ENCODE results near the gene ANKRD65.

The ANKRD65 gene

GRCh38 chr1:1441002-1441888 is 20.2 kb upstream of the ANKRD65 start:
- DNase-seq, result no peak

GRCh38 chr1:1440262-1441001 is 19.4 kb upstream of the ANKRD65 start:
- DNase-seq, result no peak

DNA sequence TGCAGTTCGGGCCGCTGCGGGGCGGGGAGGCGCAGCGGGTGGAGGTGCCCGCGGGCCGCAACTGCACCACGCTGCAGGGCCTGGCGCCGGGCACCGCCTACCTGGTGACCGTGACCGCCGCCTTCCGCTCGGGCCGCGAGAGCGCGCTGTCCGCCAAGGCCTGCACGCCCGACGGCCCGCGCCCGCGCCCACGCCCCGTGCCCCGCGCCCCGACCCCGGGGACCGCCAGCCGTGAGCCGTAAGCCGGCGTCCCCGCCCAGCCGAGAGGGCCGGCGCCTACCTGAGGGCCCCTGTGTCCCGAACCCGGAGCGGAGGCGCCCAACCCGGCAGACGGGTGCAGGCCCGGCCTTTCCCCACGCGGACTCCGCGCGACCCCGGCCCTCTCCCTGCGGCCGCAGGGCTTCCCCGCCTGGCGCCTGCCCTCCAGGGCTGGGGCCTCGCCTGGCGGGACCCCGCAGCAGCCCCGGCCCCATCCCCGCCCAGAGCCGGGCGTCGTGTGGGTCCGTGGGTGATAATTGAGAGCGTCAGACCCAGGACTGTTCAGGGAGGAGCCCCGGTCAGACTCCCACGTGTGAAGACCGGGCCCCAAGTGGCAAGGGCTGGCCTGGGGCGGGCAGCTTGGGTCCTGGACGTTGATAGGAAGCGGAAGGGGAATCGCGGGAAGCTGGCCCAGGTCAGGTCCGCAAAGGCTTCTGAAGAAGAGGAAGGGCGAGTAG is 18.6 kb upstream of the ANKRD65 start:
- no peak for DNase-seq

DNA sequence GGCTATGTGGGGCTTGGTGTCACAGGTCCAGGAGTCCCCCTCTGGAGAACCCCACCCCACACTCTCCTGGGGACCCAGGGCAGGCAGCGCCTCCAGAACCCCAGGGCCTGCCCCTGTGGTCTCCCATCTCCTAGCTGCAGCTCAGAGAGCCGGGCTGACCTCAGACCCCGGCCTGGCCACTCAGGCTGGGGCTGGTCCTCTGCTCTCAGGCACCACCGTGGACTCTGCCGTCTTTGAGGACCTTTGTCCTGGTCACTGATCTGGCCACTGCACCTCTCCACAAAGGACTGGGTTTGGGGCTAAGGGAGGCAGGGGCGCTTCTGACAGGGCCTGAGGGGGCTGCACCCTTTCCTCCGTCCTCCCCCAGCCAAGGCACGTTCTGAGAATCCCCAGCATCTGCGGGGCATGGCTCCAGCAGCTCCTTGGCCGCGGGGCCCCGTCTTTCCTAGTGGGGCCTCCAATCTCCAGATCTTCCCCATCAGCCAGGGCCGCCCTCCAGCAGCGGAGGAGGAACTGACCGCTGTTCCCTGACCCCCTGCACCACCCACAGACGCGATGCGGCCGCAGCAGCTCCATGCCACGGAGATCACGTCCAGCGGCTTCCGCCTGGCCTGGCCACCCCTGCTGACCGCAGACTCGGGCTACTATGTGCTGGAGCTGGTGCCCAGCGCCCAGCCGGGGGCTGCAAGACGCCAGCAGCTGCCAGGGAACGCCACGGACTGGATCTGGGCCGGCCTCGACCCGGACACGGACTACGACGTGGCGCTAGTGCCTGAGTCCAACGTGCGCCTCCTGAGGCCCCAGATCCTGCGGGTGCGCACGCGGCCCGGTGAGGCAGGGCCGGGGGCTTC is 17.7 kb upstream of the ANKRD65 start:
- DNase-seq, result no peak

GRCh38 chr1:1437904-1438376 is 16.9 kb upstream of the ANKRD65 start:
- DNase-seq, result no peak

DNA sequence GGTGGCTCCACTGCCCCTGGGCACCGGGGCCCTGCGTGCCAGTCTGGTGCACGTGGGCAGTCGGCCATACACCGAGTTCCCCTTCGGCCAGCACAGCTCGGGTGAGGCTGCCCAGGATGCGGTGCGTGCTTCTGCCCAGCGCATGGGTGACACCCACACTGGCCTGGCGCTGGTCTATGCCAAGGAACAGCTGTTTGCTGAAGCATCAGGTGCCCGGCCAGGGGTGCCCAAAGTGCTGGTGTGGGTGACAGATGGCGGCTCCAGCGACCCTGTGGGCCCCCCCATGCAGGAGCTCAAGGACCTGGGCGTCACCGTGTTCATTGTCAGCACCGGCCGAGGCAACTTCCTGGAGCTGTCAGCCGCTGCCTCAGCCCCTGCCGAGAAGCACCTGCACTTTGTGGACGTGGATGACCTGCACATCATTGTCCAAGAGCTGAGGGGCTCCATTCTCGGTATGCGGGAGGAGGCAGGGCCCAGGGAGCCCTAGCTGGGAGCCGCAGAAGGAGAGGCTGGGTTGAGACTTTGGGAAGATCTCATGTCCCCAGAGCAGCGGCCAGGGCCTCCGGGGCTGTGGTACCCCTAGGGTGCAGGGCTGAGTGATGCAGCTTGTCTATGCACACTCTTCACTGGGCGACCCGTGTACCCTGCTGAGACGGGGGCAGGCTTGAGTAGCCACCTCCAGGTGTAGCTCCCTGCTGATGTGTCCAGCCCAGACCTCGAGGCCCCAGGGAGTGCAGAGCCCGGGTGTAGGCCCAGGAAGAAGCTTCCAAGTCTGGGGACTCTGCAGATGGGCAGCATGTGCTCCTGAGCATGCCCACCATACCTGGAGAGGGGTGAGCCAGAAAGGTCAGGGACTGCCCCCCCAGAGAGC is 16.2 kb upstream of the ANKRD65 start:
- DNase-seq, result no peak

GRCh38 chr1:1436630-1437032 is 15.6 kb upstream of the ANKRD65 start:
- no peak for DNase-seq

DNA sequence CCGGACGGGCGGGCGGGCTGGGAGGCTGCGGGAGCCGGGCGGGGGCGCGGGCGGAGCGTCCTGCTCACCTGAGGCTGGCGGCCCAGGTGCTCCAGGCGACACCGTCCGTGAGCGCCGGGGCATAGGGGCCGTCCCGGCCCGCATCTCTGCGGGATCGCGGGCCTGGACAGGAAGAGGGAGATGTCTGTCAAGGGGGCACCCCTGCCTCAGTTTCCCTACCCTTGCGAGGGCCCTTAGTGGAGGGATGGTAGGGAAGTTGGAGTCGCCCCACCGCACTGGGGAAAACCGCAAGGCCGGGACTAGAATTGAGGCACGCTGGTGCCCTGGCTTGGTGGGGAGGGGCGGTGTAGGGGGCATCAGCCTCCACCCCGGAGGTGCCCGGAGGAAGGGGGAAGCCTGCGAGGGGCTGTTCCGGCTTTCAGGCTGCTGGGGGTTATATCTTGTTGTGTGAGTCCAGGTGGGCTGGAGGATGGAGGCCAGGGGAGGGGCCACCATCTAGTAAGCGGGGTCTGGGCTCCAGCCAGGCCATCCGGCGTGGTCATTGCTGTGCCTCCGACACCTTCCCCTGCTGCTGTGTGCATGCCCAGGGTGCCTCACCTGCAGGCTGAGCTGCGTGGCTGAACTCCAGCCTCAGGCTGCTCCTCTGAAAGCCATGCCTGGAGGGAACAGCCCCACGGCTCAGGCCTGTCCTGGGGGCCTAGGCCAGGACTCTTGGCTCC is 15.0 kb upstream of the ANKRD65 start:
- DNase-seq, result no peak

DNA sequence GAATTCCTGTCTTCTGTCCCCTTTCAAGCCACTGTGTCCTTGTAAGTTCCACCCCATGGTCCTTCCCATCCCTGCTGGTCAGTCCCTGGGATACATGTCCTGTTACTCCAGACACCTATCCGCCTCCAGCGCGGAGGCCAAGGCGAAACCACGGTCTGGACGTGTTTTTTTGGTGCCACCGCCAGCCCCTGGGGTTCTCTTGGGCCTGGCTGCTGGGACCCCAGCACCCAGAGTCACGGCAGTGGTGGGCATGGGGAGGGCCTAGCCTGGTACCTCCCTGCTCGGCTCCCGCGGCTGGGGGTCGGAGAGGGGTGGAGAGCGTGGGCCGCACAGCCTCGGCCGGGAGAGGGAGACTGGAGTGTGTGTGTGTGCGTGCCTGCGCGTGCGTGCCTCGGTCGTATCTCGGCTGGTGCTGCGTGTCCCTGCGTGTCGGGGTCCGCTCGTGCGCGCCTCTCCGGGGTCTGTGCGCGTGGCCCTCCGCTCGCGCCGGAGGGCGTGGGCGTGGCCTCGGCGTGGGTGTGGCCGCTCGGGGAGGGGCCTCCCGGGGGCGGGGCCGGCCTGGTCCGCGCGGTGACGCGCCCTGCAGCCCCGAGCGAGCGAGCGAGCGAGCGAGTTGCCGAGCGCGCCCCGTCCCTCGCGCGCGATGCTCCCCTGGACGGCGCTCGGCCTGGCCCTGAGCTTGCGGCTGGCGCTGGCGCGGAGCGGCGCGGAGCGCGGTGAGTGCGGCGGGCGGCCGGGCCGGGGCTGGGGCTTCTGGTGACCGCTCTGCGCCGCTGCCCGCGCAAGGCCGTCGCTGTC is 14.2 kb upstream of the ANKRD65 start, which contains the start of gene VWA1:
Gene VWA1 (plus strand): TSS at position 585 of the 798 bp plus-strand sequence. CDS start 59 bp downstream, at position 644.
- DNase-seq, result no peak

DNA sequence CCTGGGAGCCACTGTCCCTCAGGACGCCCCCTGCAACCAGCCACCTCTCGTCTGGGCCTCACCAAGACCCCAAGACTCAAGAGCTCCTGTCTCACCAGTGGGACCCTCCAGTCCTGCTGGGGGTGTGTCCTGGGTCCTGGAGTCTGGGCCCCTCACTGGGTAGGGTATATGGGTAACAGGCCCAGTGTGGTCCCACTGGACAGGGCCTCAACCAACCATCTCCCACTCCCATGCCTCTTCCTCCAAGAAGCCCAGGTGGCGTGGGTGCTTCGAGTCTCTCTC is 13.7 kb upstream of the ANKRD65 start:
- DNase-seq, result no peak

DNA sequence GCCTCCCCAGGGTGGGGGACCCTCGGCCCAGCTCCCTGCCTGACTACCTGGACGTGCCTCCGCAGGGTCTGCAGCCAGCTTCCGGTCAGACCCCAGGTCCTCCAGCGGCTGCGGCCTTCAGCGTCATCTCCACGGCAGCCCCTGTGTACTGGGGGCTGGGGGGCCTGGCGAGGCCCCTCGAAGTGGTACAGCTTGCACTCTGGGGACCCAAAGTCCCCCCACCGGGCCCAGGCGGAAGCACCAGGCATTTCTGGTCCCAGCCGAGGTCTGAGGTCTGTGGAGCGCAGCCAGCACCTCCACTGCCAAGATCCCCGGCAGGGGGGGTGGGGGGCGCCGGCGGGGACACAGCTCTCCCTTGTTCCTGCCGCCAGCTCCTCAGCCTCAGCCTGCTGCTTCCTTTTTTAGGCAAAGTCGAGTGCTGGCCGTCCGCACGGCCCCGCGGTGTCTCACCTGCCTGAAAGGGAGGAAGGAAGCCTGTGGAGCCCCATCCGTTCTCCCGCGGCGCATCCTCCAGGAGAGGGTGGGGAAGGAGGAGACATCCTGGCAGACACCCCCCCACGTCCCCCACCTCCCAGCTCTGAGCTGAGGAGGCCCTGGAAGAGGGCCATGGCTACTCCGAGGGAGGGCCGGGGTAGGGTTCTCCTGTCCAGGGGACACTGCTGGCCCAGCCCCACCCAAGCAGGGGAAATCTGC is 13.2 kb upstream of the ANKRD65 start:
- no peak for DNase-seq

DNA sequence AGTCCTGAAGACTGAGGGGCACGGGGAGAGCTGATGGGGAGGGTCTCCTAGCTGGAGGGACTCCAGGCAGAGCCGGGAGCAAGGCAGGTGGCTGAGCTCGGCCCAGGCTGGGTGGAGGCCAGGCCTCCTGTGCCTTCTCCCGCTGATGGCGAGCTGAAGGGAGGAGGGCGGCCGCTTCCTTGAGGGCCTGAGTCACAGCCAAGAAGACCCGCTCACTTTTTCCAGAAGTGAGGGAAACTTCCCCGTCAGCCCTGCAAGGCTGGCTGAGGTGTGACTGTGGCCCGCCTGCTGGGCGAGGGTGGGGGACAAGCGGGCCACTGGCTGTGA is 12.7 kb upstream of the ANKRD65 start:
- no peak for DNase-seq

DNA sequence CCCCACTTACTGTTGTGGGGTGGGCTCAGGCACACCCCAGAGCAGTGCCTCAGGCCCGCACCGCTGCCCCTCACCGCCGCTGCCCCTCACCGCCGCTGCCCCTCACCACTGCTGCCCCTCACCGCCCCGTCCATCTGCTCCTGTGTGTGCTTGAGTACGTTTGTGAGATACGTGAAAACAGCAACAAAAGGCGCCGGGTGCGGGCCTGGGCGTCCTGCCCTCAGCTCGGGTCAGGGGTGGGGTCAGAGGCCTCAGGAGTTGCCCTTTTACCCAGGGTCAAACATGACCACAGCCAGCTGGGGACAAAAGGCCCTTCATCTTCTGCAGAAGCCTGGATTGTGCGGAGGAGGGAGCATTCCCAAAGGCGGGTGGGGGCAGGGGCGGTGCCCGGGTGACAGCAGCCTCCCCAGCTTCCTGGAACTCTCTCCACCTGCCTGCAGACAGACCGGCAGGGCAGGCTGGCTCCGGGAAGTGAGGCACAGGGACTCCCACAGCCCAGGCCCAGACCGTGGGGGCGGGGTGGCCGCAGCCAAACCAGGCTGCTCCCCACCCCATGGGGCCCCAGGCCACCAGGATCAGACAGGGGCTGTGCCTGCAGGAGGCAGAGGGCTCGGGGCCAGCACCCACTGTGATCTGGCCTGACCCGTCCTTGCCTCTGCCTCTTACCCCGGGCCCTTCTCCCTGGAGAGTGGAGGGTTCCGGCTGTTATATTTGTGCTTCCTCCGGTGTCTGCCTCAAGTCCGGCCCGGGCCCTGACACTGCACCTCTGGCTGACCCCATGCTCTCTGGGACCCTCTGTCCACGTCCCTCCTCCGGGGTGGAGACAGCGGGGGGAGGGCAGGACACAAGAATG is 12.1 kb upstream of the ANKRD65 start:
- no peak for DNase-seq

DNA sequence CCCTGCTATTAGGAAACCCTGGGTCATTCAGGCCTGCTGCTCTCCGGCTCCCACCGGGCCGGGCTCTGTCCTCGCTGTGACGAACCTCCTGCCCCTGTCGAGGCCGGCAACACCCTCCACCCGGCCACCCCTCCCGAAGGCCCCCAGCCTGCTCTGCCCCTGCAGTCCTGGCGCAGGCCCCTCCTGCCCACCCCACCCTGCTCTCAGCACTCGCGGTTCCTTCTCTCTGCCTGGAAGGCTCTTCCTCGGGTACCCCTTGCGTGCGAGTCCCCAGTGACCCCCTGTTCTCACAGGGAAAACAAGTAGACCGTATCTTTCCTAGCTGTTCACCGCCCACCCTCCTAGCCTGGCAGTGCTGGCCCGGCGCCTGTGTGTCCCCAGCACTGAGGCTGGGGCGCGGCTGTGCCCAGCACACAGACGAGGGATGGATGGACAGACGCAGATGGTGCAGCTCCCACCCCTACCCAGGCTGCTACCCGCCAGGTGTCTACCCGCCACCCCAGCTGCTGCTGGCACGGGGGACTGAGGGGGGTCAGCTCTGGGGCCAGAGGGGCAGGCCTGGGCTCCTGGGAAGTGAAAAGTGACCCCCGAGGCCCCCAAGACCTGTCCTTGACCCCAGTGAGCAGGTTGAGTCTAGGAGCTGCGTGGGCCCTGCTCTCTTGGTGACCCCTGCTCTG is 11.3 kb upstream of the ANKRD65 start:
- DNase-seq, result no peak

DNA sequence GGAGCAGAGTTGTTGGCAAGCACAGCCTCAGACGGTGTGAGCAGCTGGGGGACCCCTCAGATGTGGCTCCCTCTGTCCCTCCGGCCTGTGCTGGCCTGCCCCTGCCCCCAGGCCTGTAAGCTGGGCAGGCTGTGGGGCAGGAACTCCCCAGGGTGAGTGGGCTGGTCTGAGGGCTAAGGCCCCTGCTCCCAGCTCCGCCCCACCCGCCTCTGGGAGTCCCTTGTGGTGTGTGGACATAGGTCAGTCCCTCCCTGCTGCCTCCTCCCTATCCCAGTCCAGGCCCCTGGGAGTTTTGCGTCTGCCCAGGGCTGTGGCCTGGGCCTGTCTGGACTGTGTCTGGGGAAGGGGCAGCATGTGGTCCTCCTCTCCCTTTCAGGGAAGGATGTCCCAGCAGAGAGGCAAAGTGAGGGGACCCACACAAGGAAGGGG is 10.8 kb upstream of the ANKRD65 start:
- DNase-seq, result no peak

DNA sequence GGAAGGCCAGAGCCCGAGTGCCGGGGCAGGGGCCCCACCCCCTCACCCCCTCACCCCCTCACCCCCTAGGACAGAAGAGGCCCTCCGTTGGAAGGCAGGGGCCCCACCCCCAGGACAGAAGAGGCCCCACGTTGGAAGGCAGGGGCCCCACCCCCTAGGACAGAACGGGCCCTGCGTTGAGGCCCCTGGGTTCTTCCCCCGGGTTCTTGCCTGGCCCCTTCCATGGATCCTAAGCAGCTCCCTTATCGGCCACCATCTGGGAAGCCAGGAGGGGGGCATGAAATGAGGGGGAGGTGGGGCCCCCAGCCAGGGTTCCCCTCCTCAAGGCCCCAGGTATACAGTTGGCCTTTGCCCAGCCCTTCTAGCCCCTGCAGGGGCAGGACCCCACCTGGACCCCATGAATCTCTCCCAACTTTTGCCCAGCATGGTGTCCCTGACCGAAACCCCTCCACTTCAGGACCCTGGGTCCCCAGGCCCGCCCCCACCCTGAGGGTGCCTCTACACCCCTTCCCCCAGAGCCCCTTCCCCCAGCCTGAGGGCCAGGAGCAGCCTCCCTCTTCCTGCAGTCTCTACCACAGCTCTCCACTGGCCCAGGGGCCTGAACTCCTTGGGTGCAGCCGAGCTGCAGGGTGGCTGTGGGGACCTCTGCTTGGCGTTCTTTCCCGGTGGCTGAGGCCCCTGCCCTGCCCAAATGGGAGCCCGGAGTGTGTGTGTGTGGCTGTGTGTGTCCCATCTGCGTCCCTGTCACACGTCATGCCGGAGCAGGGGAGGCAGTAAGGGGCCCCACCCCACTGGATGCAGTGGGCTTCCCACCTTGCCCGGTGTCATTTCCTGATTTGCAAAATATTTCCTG is 10.1 kb upstream of the ANKRD65 start:
- no peak for DNase-seq
